HG02943 (cell line): Measurements from ENCODE around the gene RPS6KB2.
"Not testable (repeated sequence)": the region's sequence is repeated elsewhere in the genome, so short reads cannot be mapped to it uniquely, and the experiment has no call there.

Experiments used
- ATAC-seq: cut with Tn5 transposase; IDR thresholded peaks from one replicate; pipeline ENCODE4 v1.9.1; 2021; ENCODE audit warnings: mild to moderate bottlenecking, low read depth, moderate library complexity; ENCODE audit not compliant: unreplicated experiment

Gene RPS6KB2

DNA sequence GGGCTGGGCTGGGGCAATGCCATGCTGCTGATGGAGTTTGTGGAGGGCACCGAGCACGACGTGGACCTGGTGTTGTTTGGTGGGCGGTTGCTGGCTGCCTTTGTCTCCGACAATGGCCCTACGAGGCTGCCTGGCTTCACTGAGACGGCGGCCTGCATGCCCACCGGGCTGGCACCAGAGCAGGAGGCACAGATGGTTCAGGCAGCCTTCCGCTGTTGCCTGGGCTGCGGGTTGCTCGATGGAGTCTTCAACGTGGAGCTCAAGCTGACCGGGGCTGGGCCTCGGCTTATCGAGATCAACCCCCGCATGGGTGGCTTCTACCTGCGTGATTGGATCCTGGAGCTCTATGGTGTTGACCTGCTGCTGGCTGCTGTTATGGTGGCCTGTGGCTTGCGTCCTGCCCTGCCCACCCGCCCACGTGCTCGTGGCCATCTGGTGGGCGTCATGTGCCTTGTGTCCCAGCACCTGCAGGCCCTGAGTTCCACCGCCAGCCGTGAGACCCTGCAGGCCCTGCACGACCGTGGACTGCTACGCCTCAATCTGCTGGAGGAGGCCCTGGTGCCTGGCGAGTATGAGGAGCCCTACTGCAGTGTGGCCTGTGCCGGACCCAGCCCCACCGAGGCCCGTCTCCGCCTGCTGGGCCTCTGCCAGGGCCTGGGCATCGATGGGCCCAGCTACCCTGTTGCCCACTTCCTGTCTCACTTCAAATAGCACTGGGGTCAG is 4.2 kb upstream of the RPS6KB2 start:
- ATAC-seq: no peak

DNA sequence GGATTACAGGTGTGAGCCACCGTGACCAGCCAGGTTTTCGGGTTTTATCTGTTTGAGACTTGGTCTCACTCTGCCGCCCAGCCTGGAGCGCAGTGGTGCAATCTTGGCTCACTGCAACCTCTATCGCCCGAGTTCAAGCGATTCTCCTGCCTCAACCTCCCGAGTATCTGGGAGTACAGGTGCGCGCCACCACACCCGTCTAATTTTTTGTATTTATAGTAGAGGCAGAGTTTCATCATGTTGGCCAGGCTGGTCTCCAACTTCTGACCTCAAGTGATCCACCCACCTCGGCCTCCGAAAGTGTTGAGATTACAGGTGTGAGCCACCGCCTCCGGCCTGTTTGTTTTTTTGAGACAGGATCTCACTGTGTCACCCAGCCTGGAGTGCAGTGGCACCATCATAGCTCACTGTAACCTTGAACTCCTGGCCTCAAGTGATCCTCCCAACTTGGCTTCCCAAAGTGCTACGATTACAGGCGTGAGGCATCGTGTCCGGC is 882 bp upstream of the RPS6KB2 start:
- not testable (repeated sequence) for ATAC-seq

DNA sequence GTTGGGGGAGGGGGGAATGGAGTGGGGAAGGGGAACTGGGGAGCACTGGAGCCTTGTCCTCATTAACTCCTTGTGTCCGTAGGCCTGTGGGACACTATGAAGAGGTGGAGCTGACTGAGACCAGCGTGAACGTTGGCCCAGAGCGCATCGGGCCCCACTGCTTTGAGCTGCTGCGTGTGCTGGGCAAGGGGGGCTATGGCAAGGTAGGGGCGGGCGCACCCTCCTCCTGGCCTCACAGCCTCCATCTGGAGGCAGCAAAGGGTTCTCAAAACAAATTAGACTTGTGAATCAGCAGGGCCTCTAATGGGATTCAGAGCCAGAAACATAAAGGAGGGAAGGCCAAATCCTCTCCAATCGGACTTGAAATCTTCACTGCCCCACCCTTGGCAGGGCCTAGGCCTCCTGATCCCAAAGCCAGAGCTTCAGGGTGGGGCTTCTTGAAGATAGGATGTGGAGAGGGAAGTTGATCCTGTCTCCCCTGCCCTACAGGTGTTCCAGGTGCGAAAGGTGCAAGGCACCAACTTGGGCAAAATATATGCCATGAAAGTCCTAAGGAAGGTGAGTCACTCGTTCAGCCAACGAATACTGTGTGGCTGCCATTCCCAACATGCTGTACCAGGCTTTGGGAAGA is 859 bp downstream of the RPS6KB2 start:
- ATAC-seq: no peak

DNA sequence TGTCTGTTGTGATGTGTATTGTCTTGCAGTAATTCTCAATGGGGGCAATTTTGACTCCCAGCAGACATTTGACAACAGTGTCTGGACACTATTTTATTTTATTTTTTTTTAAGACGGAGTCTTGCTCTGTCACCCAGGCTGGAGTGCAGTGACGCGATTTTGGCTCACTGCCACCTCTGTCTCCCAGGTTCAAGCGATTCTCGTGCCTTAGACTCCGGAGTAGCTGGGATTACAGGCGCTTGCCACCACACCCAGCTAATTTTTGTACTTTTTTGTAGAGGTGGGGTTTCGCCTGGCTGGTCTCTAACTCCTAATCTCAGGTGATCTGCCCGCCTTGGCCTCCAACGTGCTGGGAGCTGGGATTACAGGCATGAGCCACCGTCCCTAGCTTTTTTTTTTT is 1.4 kb downstream of the RPS6KB2 start:
- no peak for ATAC-seq

DNA sequence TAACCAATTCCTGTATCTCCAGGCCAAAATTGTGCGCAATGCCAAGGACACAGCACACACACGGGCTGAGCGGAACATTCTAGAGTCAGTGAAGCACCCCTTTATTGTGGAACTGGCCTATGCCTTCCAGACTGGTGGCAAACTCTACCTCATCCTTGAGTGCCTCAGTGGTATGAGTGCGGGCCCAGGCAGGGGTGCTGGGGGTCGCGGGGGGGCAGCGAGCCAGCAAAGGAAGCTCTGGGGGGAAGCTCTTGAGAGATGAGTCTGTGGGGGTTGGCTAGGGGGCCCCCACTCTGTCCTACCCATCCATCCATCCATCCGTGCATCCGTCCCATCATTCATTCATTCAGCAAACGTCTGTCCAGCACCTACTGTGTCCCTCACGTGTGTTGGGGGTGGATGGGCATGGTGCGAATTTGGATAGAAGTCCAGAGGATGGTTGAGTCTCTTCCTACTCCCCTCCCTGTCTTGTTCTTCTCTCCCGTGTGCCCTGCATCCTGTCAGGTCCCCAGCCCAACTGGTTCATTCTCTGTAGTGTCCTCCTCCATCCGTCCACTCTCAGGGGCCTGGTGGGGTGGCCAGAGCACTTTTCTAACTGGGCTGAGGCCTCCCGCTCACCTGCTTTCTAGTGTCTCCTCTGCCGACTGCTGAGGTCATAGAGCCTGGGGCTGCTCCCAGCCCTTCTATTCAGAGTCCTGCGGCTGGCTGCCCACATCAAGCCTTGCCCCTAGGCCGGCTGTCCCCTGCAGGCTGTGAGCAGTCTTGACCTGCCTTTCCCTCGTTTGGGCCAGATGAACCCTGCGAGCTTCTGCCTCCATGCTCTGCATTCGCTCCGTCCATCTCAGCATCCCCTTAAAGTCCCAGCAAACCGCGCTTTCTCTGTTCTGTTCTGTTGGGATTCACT is 3.3 kb downstream of the RPS6KB2 start:
- ATAC-seq: no peak

DNA sequence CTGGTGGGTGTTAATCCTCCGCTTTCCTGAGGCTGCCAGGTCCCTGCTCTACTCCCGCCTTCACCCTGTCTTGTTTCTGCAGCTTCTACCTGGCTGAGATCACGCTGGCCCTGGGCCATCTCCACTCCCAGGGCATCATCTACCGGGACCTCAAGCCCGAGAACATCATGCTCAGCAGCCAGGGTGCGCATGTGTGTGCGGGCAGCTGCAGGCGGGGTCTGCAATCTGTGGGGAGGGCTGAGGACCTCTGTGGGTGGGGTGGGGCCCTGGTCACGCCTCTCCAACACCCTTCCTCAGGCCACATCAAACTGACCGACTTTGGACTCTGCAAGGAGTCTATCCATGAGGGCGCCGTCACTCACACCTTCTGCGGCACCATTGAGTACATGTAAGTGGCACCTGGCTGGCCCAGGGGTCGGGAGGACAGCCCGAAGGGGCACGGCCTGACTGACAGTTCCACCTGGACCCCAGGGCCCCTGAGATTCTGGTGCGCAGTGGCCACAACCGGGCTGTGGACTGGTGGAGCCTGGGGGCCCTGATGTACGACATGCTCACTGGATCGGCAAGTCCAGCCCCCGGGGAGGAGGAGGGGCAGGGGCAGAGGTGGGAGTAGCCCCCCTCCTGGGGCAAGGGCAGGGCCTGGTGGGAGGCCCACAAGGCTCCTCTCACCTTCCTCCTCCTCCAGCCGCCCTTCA is 4.5 kb downstream of the RPS6KB2 start:
- ATAC-seq: no peak

DNA sequence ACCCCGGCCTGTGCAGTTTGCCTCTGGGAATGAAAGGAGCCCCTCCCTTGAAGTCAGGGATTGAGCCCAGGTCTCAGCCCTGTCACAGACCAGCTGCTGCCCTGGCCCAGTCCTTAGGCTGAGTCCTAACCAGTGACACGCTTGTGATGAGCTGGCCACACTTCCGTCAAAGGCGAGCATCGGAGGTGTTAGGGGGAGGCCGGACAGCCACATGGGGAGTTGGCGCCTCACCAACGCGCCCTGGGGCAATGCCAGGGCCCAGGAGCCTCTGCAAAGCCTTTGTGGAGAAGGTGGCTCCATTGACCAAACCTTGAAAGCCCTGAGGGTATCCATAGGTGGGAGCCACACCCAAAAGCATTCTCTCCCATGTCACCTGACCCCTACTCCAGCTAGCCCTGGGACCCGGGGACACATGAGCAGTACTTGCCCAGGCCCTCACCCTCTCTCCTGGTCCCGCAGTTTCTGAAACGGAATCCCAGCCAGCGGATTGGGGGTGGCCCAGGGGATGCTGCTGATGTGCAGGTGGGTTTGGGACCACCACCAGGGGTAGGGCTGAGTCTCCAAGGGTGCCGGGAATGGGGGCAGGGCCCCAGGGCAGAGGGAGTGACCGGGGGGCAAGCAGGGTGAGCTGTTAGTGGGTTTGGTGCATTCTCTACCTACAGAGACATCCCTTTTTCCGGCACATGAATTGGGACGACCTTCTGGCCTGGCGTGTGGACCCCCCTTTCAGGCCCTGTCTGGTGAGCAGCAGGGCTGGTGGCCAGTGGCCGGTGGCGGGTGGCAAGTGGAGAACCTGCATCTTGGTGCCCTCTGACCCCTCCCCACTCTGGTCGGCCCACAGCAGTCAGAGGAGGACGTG is 5.5 kb downstream of the RPS6KB2 start:
- ATAC-seq: no peak

DNA sequence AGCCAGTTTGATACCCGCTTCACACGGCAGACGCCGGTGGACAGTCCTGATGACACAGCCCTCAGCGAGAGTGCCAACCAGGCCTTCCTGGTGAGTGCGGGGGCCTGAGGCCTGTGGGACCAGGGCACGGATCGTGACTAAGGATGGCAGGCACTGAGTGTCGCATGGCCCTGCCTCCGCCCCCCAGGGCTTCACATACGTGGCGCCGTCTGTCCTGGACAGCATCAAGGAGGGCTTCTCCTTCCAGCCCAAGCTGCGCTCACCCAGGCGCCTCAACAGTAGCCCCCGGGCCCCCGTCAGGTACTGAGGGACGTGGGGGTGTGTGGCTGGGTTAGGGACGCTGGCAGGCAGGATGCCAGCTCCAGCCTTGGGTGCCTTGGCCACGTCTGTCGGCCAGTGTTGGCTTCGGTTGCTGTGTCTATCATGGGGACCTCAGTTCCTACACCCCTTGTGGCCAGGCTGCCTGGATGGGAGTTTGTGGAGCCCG is 6.1 kb downstream of the RPS6KB2 start:
- no peak for ATAC-seq

DNA sequence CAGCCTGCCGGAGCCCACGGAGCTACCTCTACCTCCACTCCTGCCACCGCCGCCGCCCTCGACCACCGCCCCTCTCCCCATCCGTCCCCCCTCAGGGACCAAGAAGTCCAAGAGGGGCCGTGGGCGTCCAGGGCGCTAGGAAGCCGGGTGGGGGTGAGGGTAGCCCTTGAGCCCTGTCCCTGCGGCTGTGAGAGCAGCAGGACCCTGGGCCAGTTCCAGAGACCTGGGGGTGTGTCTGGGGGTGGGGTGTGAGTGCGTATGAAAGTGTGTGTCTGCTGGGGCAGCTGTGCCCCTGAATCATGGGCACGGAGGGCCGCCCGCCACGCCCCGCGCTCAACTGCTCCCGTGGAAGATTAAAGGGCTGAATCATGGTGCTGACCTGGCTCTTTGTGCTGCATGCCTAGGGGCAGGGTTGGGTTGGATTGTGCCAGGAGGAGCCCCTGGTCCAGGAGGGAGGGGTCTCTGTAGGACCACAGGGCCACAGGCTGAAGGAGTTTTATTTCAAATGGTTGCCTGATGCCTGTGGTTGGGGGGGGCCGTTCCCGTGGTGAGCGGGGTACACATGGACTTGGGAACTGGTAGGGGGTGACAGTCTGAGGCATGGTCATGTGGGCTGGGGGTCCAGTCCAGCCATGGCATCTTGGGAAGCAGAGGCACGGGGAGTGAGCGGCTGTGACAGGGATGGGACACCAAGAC is 6.9 kb downstream of the RPS6KB2 start:
- ATAC-seq: no peak

DNA sequence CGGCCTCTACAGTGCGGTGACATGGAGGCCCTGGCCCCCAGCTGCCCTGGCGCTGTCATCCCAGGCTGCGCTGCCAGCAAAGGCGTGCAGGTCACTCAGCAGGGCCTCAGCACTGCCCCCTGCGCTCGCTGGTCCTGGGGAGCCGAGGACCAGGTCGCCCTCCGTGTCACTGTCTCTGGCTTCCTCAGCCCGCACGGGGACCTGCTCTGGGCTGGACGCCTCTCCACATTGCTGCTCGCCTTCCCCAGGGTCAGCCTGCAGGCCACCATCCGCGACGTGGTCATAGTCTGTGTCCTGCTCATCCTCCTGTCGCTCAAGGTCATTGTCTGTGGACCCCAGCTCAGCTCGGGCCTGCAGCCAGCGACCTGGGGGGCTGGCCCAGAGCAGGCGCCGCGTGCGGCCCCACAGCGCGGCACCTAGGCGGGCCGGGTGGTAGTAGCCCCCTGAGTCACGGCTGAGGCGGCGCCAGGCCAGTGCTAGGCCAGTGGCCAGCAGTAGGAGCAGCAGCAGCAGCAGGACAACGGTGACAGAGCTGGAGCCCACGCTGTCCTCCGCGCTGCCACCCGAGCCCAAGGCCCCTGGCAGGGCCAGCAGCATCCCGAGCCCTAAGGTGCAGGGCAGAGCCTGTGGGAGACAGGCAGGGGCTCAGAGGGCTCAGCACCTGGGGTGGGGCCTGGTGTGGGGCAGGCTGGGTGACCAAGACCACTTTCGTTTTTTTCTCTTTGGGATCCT is 7.6 kb downstream of the RPS6KB2 start:
- no peak for ATAC-seq

DNA sequence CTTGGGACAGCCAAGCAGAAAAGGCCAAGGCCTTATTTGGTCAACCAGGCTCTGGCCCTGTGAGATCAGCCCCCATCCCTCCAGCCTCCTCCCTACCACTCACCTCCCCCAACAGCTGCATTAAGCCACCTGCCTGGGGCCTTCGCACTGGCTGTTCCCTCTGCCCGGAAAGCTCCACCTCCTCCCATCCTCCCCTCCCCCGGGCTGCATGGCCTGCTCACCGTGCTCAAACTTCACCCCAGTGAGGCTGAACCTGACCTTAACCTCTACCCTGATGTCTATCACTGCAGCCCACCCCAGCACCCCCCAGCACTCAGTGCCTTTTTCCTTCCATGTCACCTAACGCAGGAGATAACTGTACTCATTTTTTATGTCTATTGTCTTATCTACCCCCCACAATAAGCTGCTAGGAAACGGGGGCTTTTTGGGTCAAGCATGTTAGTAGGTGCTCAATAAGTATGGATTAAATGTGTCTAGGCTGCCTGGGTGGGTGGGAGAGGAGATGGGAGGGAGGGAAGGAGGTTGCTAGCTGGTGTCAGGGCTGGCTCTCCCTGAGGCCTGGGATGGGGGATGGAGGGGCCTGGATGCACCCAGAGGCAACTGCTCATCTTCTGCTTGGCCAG is 8.3 kb downstream of the RPS6KB2 start:
- ATAC-seq: no peak

DNA sequence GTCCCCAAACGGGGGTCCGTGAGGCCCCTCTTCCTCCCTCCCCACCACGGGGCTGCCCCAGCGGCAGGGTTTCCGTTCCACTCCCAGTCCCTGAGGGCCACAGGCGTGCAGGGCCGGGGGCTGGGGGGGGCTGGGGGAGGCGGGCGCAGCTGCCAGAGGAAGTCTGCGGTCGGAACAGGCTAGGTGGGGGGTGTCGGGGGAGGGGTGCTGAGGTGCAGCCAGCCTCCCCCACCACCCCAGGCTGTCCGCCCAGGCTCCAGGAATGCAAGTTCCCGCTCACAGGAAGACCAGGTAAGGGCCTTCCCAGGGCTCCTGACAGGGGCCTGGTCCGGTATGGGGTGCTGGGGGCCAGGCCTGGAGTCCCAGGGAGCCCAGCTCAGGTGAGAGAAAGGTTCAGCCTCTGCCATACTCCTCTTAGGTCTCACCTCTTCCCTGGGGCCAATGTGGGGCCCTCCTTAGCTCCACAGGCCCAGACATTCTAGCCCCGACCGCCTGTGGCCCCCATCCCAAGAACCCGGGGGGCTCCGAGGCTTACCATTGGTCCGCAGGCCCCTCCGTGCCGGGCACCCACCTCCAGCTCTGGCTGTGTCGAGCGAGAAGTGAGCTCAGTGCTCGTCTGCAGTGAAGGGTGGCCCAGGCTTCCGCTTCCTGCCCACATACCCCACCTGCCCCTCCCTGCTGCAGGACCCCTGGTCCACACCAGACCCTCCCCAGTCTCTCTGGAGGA is 9.0 kb downstream of the RPS6KB2 start, which contains the start of gene PTPRCAP:
TSS of gene PTPRCAP (minus strand) at position 601 of the 727 bp plus-strand sequence. CDS start at position 538, 63 bp downstream.
- ATAC-seq: no peak

DNA sequence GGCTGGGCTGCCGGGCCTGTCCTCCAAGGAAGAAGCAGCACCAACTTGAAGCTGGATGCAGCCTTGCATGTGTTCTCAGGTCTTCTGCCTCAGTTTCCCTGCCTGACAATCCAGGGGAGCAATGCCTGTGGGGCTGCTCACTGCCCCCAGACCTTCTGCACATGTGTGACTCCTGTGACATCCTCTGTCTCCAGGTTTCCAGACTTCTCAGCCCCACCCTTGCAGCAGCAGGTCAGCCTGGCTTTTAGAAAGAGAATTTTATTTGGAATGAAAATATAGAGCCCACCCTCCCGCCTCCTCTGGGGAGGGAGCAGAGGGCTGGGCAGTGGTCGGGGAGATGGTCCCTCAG is 9.5 kb downstream of the RPS6KB2 start:
- ATAC-seq: no peak

DNA sequence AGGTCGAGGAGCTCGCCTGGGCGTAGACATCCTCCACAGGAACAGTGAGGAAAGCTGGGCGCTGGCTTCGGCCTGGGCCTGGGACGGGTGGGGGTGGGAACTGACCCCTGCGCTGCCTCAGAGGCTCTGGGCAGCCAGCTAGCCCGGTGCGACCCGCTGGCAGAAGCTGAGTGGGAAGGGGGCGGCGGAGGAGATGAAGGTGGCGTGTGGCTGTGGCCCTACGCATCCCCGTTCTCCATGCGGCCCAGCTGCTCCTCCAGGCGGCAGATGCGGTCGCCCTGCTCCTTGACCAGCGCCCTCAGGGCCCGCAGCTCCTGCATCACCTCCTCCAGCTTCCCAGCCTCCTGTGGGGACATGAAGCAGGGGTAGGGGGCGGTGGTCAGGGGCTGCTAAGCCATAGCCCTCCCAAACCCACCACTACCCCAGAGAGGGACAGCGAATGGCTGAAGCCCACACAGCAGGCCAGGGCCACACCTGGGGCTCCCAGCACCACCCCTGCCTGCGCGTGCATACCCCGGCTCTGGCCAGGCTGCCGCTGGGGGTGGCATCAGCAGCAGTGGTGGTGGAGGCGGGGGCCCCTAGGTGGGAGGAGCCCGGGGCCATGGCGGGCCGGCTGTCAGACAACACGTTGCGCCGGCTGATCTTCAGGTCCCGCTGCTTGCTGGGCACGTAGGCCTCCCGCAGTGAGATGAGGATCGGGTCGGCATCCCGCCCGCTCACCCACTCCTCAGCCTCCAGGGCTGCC is 10.0 kb downstream of the RPS6KB2 start:
- no peak for ATAC-seq

DNA sequence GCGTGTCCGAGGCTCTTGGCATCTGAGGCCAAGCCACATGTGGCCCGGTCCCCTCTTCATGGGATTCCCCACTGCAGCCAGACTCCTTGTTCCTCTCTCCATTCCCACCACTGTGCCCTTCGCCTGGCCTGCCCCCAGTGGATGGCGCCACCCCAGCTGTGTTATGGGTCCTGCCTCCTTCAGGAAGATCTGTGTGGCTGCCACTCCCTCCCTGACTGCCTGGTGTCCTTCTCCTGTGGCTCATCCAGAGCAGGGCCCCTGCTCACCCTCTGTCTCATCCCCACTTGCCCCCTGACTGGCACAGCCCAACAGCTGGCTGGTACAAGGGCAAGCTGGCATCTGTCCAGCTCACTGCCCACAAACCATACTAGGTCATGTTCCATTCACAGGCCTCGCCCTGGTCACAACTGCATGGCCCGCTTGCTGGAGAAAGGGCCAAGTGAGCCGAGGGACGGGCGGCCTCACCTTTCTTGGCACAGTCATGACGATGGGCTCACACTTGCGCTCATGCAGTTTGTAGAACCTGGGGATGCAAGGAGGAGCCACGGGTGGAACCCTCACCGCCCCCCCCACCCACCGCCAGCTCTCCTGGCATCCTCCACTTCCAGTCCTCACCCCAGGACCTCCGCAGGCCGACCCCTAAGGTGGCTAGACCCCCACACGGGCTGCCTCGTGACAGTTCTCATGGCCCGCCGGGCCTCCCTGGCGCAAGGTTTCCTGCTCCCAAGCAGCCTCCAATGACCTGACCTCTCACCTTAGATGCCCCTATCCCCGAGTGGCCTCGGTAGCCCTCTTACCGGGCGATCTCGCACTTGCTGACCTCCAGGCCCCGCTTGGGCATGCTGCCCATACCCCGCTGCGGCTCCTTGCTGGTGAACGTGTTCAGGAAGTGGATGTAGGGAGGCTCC is 11.3 kb downstream of the RPS6KB2 start:
- no peak for ATAC-seq
